HFFc6 (cell line): ENCODE measurements around the gene FN3KRP. TPM values are rescaled to one million over a fixed set of nuclear protein-coding genes. Genes with fewer than 3 reads are reported as not detected.
A peak's percentile ranks its signal among the peaks of the same experiment; 100 is the strongest.

ENCODE experiments used
- DNase-seq: peaks from one replicate; pipeline ENCODE4 v3.0.0-alpha.2; 2018
- H3K27ac Mint-ChIP-seq: 2 replicates; pipeline ENCODE4 v1.8.0; 2020; ENCODE audit warnings: mild to moderate bottlenecking, mixed read lengths
- H3K27me3 Mint-ChIP-seq: 2 replicates; pipeline ENCODE4 v1.8.0; 2021; ENCODE audit warnings: mild to moderate bottlenecking, moderate library complexity, mixed read lengths; ENCODE audit not compliant: insufficient read depth
- H3K36me3 Mint-ChIP-seq: 2 replicates; pipeline ENCODE4 v1.8.0; 2021; ENCODE audit warnings: low read depth, mixed read lengths
- H3K4me1 Mint-ChIP-seq: 2 replicates; pipeline ENCODE4 v1.8.0; 2020; ENCODE audit warnings: low read depth, mixed read lengths
- H3K4me3 Mint-ChIP-seq: 2 replicates; pipeline ENCODE4 v1.8.0; 2020; ENCODE audit warnings: mild to moderate bottlenecking, moderate library complexity, mixed read lengths
- H3K9me3 Mint-ChIP-seq: 2 replicates; pipeline ENCODE4 v1.8.0; 2020; ENCODE audit warnings: mild to moderate bottlenecking, mixed read lengths
- CTCF ChIP-seq: fragments of 200-600 bp; sonication (generic); IDR thresholded peaks from 2 replicates; pipeline ENCODE4 v1.5.0; 2021; ENCODE audit warnings: antibody characterized with exemption, mild to moderate bottlenecking
- long read RNA-seq: library from polyadenylated mRNA; unstranded; transcript quantifications from one replicate; pipeline ENCODE4 v2.0.0, GENCODE V29; 2019
- total RNA-seq, 6 experiments: library from RNA; stranded (reverse); fragmentation: NEBNext Ultra II Directional; extraction: Animal tissue kit (Norgen Biotek cat#: 25700); gene quantifications; 2 replicates in 1 of 6; 3 replicates in 5 of 6; pipeline ENCODE4 v1.2.3, GENCODE V29; 2021

The FN3KRP gene
- 10 to 100 TPM; 27.7 to 36.3 (median 33.7) TPM for total RNA-seq
- long read RNA-seq, transcript FN3KRP-201 (6 exons, 1,849 nt): major isoform, 41 of 47 reads
- long read RNA-seq, partial matches to known transcripts: 0 of 47 reads
- long read RNA-seq, other reads (novel, unspliced or antisense): 4 of 47 reads

GRCh38 chr17:82716203-82717010 lies at the start of gene FN3KRP:
Gene FN3KRP, plus strand, starts transcription at chr17:82716706. Its CDS starts 50 bp downstream, at chr17:82716756.
- Mint-ChIP-seq H3K4me3 (peak within 1 kb of the TSS; percentile 97), H3K9me3 (no peaks in the 10 kb centered on the region), H3K36me3 (no peaks in the 10 kb centered on the region), H3K27me3 (peaks cover 2% of the 10 kb centered on the region; the same call in 1 of the 2 replicates), H3K27ac (peak within 1 kb of the TSS; percentile 83), H3K4me1 (peaks cover 12% of the 10 kb centered on the region)
- TF ChIP-seq CTCF: no peak
- DNase-seq: peak; percentile 75

GRCh38 chr17:82666931-82667667 lies 49.4 kb upstream of the FN3KRP start:
- Mint-ChIP-seq H3K36me3 (no peaks in the 10 kb centered on the region), H3K27me3 (no peaks in the 10 kb centered on the region; the same call in 1 of the 2 replicates), H3K4me3 (no peak overlapping the region), H3K27ac (no peak overlapping the region), H3K4me1 (peaks cover 7% of the 10 kb centered on the region), H3K9me3 (no peaks in the 10 kb centered on the region)
- no peak for TF ChIP-seq CTCF
- no peak for DNase-seq

GRCh38 chr17:82667668-82668000 lies 48.9 kb upstream of the FN3KRP start:
- DNase-seq: no peak

GRCh38 chr17:82668024-82668630 lies 48.4 kb upstream of the FN3KRP start:
- H3K27me3 Mint-ChIP-seq: no peaks in the 10 kb centered on the region; the same call in 1 of the 2 replicates
- TF ChIP-seq CTCF: no peak
- no peak overlapping the region for H3K27ac Mint-ChIP-seq
- no peaks in the 10 kb centered on the region; the same call in 1 of the 2 replicates for H3K36me3 Mint-ChIP-seq
- peaks cover 7% of the 10 kb centered on the region for H3K4me1 Mint-ChIP-seq
- no peak overlapping the region for H3K4me3 Mint-ChIP-seq
- DNase-seq: no peak
- H3K9me3 Mint-ChIP-seq: no peaks in the 10 kb centered on the region

More at GRCh38 chr17:82667668-82668000, 48.9 kb upstream of the FN3KRP start:
- no peaks in the 10 kb centered on the region; the same call in 1 of the 2 replicates for H3K27me3 Mint-ChIP-seq
- no peak overlapping the region for H3K27ac Mint-ChIP-seq
- TF ChIP-seq CTCF: no peak
- H3K36me3 Mint-ChIP-seq: no peaks in the 10 kb centered on the region
- no peak overlapping the region for H3K4me3 Mint-ChIP-seq
- H3K9me3 Mint-ChIP-seq: no peaks in the 10 kb centered on the region
- H3K4me1 Mint-ChIP-seq: peaks cover 7% of the 10 kb centered on the region

- Mint-ChIP-seq H3K4me1 (peaks cover 7% of the 10 kb centered on the region), H3K4me3 (peak overlapping the region; percentile 76), H3K27me3 (no peaks in the 10 kb centered on the region; the same call in 1 of the 2 replicates), H3K9me3 (no peaks in the 10 kb centered on the region), H3K27ac (no peak overlapping the region), H3K36me3 (no peaks in the 10 kb centered on the region; the same call in 1 of the 2 replicates)
- TF ChIP-seq CTCF: peak; percentile 75
- DNase-seq: peak; percentile 50
These were observed 47.8 kb upstream of the FN3KRP start for GRCh38 chr17:82668631-82669099.
